GM12892 (cell line): Measurements from ENCODE around the gene IRX2.

Experiments
- POLR2A ChIP-seq: IDR thresholded peaks from 2 replicates; pipeline ENCODE4 v1.6.1; 2011; ENCODE audit warnings: low read depth, low read length, control low read depth
- POLR2AphosphoS5 ChIP-seq: IDR thresholded peaks from 2 replicates; pipeline ENCODE4 v1.6.1; 2011; ENCODE audit warnings: low read depth, low read length, control low read depth
- TAF1 ChIP-seq: IDR thresholded peaks from 2 replicates; pipeline ENCODE4 v1.6.1; 2011; ENCODE audit warnings: low read depth, mild to moderate bottlenecking, control low read depth, low read length, borderline replicate concordance

DNA sequence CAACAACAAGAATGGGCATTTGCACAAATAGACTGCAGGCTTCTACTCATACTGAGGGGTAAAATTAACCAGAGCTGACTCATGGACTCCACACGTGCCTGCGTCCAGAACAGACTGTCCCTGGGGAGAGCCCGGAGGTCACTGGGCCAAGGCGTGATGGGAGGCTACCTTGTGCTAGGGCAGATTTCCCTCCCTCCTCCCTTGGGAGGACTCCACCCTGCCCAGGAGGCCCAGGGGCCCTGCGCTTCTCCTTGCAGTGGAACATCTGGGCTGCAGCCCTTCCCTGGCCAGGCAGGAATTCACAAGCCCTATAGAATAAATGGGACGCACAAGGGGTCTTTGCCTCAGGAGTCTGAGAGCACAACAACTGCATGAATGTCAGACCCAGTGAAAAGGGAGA, 35.6 kb downstream of the IRX2 start:
- TF ChIP-seq POLR2A (no peak), POLR2AphosphoS5 (no peak), TAF1 (no peak)
